NB4 (cell line): Measurements from ENCODE around the gene MAP4K1.

Experiments
- MYC ChIP-seq: IDR thresholded peaks from 2 replicates; pipeline ENCODE4 v1.6.1; 2011; ENCODE audit warnings: low read depth, low read length
- POLR2A ChIP-seq: IDR thresholded peaks from 2 replicates; pipeline ENCODE4 v1.6.1; 2011; ENCODE audit warnings: mild to moderate bottlenecking; ENCODE audit not compliant: insufficient read length; ENCODE audit errors: extremely low read depth
- TF ChIP-seq, protein P1 (sequence below): IDR thresholded peaks from one replicate; pipeline ENCODE4 v1.5.1; 2012; ENCODE audit warnings: low read depth, low read length

DNA sequence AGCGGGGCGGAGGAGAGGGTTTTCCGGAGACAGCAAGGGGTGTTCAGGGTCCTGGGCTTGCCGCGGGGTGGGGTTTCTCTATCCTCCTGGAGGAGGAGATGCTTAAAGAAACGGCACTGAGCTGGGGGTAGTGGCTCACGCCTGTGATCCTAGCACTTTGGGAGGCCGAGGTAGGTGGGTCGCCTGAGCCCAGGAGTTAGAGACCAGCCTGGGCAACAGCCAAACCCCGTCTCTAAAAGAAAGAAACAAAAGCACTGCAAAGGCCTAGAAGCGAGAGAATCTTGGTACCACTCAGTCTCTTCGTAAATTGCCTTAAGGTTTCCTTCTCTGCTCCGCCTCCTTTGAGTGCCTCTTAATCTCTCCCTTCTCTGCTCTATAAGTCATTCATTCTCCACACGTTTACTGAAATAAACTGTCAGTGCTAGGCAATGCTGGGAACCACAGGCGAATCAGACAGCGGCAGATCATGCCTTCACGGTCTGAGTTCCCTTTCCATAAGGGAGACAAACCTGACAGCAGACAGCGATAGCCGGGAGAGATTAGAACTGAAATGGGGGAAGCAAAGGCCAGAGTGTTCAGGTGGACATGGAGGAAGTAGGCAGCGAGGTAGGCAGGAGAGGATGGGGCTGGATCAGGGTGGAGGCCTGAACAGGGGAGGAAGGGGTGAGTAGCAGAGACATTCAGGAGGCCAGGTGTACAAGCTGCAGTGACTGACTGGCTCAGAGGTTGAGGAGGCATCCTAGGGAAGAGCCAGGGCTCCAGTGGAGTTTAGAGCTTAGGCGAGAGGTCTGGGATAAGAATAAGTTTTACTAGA, 1.8 kb upstream of the MAP4K1 start:
- TF ChIP-seq, protein P1, sequence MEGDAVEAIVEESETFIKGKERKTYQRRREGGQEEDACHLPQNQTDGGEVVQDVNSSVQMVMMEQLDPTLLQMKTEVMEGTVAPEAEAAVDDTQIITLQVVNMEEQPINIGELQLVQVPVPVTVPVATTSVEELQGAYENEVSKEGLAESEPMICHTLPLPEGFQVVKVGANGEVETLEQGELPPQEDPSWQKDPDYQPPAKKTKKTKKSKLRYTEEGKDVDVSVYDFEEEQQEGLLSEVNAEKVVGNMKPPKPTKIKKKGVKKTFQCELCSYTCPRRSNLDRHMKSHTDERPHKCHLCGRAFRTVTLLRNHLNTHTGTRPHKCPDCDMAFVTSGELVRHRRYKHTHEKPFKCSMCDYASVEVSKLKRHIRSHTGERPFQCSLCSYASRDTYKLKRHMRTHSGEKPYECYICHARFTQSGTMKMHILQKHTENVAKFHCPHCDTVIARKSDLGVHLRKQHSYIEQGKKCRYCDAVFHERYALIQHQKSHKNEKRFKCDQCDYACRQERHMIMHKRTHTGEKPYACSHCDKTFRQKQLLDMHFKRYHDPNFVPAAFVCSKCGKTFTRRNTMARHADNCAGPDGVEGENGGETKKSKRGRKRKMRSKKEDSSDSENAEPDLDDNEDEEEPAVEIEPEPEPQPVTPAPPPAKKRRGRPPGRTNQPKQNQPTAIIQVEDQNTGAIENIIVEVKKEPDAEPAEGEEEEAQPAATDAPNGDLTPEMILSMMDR: no peak
- TF ChIP-seq POLR2A (no peak), MYC (no peak)
